Smooth muscle cell (in vitro differentiated cells): ENCODE data around the gene FAXDC2. TPM values are rescaled to one million over a fixed set of nuclear protein-coding genes. Genes with fewer than 3 reads are reported as not detected.

Experiments
- DNase-seq: peaks from one replicate; lab custom pipeline; 2025; ENCODE audit not compliant: unreplicated experiment; lab: John Stamatoyannopoulos, UW
- H2AFZ ChIP-seq: fragments of 200-600 bp; sonication (generic); 2 replicates; pipeline ENCODE4 v1.6.0; 2016; ENCODE audit warnings: antibody characterized with exemption, low read depth, mild to moderate bottlenecking
- H3F3A ChIP-seq: fragments of 200-600 bp; sonication (generic); 2 replicates; pipeline ENCODE4 v1.6.0; 2017; ENCODE audit warnings: antibody characterized with exemption, low read depth
- H3K27ac ChIP-seq: fragments of 200-600 bp; sonication (generic); 2 replicates; pipeline ENCODE4 v1.5.1; 2016; ENCODE audit warnings: low read depth, mild to moderate bottlenecking
- H3K27me3 ChIP-seq: fragments of 200-600 bp; sonication (generic); 2 replicates; pipeline ENCODE4 v1.6.1; 2016; ENCODE audit warnings: low read depth, mild to moderate bottlenecking
- H3K36me3 ChIP-seq: fragments of 200-600 bp; sonication (generic); 2 replicates; pipeline ENCODE4 v1.5.1; 2016; ENCODE audit warnings: low read depth
- H3K4me1 ChIP-seq: fragments of 200-600 bp; sonication (generic); 2 replicates; pipeline ENCODE4 v1.5.1; 2016; ENCODE audit warnings: low read depth
- H3K4me2 ChIP-seq: fragments of 200-600 bp; sonication (generic); 2 replicates; pipeline ENCODE4 v1.6.0; 2016; ENCODE audit warnings: mild to moderate bottlenecking
- H3K4me3 ChIP-seq: fragments of 200-600 bp; sonication (generic); 2 replicates; pipeline ENCODE4 v1.5.1; 2016; ENCODE audit warnings: mild to moderate bottlenecking
- H3K79me2 ChIP-seq: fragments of 200-600 bp; sonication (generic); 2 replicates; pipeline ENCODE4 v1.6.0; 2016; ENCODE audit warnings: low read depth, mild to moderate bottlenecking
- H3K9ac ChIP-seq: fragments of 200-600 bp; sonication (generic); 2 replicates; pipeline ENCODE4 v1.6.0; 2016; ENCODE audit warnings: low read depth
- H3K9me3 ChIP-seq: fragments of 200-600 bp; sonication (generic); replicated peaks from 2 replicates; pipeline ENCODE4 v1.5.1; 2016; ENCODE audit warnings: low read depth
- H4K20me1 ChIP-seq: fragments of 200-600 bp; sonication (generic); 2 replicates; pipeline ENCODE4 v1.6.0; 2016; ENCODE audit warnings: low read depth
- CTCF ChIP-seq: fragments of 200-600 bp; sonication (generic); IDR thresholded peaks from 2 replicates; pipeline ENCODE4 v1.5.1; 2017; ENCODE audit warnings: borderline replicate concordance, mild to moderate bottlenecking, antibody characterized with exemption; ENCODE audit not compliant: insufficient read depth, poor library complexity, severe bottlenecking
- WGBS: methylation state at CpG from one replicate; pipeline ENCODE4 v1.1.7; 2016; ENCODE audit warnings: low lambda C conversion rate; 5-methylcytosine and 5-hydroxymethylcytosine counted together
- polyA plus RNA-seq: library from polyadenylated mRNA; unstranded; fragments of >200 nt; fragmentation: Nextera tagmentation; extraction: Ambion mirVana; gene quantifications from 2 replicates; pipeline ENCODE4 v1.2.1, GENCODE V29; 2016
- total RNA-seq: library from RNA; depleted of rRNA; stranded (reverse); fragments of >200 nt; gene quantifications from 2 replicates; pipeline ENCODE4 v1.2.3, GENCODE V29; 2014

Gene FAXDC2
- total and polyA plus RNA-seq, 2 experiments from 2014 or later, result 2.0 to 2.5 TPM

DNA sequence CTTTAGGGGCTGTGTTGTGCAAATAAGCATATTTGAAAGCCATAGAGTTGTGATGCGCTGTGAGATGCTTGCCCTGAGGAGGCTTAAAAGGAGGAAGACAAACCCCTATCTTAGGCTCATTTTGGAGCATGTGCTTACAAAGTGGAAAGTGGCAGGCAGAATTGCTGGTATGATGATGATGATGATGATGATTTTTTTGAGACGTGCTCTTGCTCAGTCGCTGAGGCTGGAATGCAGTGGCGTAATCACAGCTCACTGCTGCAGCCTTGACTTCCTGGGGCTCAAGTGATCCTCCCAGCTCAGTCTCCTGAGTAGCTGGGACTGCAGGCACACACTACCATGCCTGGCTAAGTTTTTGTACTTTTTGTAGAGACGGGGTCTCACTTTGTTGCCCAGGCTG lies 9.7 kb upstream of the FAXDC2 start:
- H3K4me2 ChIP-seq, result peak overlapping the region; percentile 97
- peak overlapping the region; percentile 97 for H3K9ac ChIP-seq
- no peaks in the 10 kb centered on the region for H3K9me3 ChIP-seq
- no peaks in the 10 kb centered on the region for H3K27me3 ChIP-seq
- no peaks in the 10 kb centered on the region for H3K36me3 ChIP-seq
- no peak overlapping the region for H2AFZ ChIP-seq
- peaks cover 13% of the 10 kb centered on the region for H3F3A ChIP-seq
- no peak for DNase-seq
- peaks cover 18% of the 10 kb centered on the region for H3K4me1 ChIP-seq
- peaks cover 67% of the 10 kb centered on the region for H3K79me2 ChIP-seq
- H3K27ac ChIP-seq, result peak overlapping the region; percentile 99
- H4K20me1 ChIP-seq, result peaks cover 55% of the 10 kb centered on the region
- H3K4me3 ChIP-seq, result peak overlapping the region; percentile 88
- TF ChIP-seq CTCF, result no peak
- 21% methylated on average over 5 of the region's 5 CpGs for WGBS

DNA sequence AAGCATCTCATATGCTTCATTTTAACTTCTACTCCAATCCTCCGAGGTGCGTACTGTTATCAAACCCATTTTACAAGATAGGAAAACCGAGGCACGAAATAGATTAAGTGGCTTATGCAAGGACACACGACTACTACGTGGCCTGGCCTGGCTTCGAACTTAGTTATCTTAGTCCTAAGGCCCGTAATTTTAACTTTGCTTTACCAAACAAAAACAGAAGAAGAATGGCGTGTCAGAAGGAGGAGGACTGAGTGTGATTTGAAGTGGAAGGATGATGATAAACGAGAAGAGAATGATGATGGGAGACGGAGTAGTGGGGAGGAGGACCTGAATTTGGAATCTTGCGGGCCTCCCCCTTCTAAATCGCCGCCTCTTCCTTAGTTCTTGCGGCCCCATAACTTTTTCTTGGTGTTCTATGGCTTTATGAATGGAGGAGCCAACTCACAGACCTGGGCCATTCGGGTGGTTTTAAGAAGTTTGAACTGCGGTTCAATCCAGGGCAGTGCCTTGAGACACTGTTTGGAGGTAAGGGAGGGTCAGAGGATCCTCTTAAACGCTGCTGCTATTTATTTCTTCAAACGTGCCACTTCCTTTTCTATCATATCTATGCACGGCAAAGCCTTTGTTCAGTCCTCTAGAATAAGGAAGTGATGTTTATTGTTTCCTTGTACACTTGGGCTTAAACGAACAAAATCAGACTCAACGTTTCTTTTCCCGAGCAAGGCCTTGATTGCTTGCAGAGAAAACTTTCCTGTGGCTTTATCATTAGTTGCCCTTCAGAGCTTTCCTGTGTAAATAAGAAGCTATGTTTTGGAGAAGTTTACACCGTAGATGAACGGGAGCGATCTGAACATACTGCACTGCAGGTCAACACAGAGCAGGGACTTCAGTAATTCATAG lies 8.8 kb upstream of the FAXDC2 start:
- H3K36me3 ChIP-seq, result no peaks in the 10 kb centered on the region
- no peak for DNase-seq

DNA sequence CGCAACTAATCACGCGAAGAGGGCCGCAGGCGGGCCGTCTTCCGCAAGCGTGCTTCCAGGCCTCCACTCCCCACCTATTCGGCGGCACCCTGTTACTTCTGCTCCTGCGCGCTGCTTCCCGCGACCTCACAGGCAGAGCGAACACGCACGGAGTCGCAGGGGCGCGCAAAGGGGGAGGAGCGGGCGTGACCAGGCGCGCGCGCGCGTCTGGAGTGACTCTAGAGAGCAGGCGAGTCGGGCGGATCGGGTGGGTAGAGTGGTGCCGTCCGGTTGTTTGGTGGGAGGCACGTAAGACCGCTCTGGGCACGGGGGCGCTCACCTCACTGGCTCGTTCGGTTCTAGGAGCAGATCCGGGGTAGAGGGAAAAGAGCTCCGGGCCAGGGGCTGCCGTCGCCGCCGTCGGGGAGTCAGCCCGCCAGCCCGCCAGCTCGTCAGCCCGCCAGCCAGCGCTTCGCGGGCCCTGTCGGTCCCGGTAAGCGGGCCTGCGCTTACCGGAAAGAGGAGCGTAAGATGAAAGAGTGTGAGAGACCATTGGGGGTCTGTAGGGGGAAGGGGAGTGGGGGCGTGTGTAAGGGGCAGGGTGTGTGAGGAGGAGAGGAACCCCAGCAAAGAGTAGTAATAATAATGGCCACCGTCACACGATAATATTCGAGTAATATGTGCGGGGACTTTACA lies 8.0 kb upstream of the FAXDC2 start, which contains the start of gene CNOT8:
CNOT8 (plus strand) TSS at position 331 of the 675 bp plus-strand sequence. CDS start 4,652 bp downstream, outside the sequence.
- H3F3A ChIP-seq, result peaks cover 13% of the 10 kb centered on the region
- peak within 1 kb of the TSS; percentile 97 for H3K4me2 ChIP-seq
- H2AFZ ChIP-seq, result peak within 1 kb of the TSS; percentile 71
- peak; percentile 99 for DNase-seq
- peak within 1 kb of the TSS; percentile 99 for H3K27ac ChIP-seq
- H3K79me2 ChIP-seq, result peaks cover 50% of the 10 kb centered on the region
- TF ChIP-seq CTCF, result no peak
- WGBS, result under 1% methylated on average over 65 of the region's 65 CpGs
- H3K4me3 ChIP-seq, result peak within 1 kb of the TSS; percentile 88
- peaks cover 18% of the 10 kb centered on the region for H3K4me1 ChIP-seq
- H3K9ac ChIP-seq, result peak within 1 kb of the TSS; percentile 97
- peaks cover 38% of the 10 kb centered on the region for H4K20me1 ChIP-seq
- H3K27me3 ChIP-seq, result no peaks in the 10 kb centered on the region
- H3K9me3 ChIP-seq, result no peaks in the 10 kb centered on the region
- H3K36me3 ChIP-seq, result no peaks in the 10 kb centered on the region

More for the DNA sequence above, 8.8 kb upstream of the FAXDC2 start:
- WGBS, result 5% methylated on average over 26 of the region's 26 CpGs
- no peaks in the 10 kb centered on the region for H3K27me3 ChIP-seq
- H3K79me2 ChIP-seq, result peaks cover 58% of the 10 kb centered on the region
- peak overlapping the region; percentile 97 for H3K4me2 ChIP-seq
- H3K9me3 ChIP-seq, result no peaks in the 10 kb centered on the region
- H3K9ac ChIP-seq, result peak overlapping the region; percentile 97
- TF ChIP-seq CTCF, result no peak
- peak overlapping the region; percentile 71 for H2AFZ ChIP-seq
- peaks cover 13% of the 10 kb centered on the region for H3F3A ChIP-seq
- peak overlapping the region; percentile 88 for H3K4me3 ChIP-seq
- peak overlapping the region; percentile 99 for H3K27ac ChIP-seq
- peaks cover 46% of the 10 kb centered on the region for H4K20me1 ChIP-seq
- peaks cover 18% of the 10 kb centered on the region for H3K4me1 ChIP-seq
